ENCODE measurements around the gene TNFRSF1B. TPM values are rescaled to one million over a fixed set of nuclear protein-coding genes. Genes with fewer than 3 reads are reported as not detected.

TNFRSF1B gene
- total and polyA plus RNA-seq, 2 of the 8 experiments (the other 6 are each of a cell fraction or from before 2014, with no cell fraction given): 1.7 to 2.9 TPM

GRCh38 chr1:12206792-12207424 is 40.1 kb downstream of the TNFRSF1B start:
- Histone ChIP-seq H3K79me2 (ENCODE audit: control insufficient read depth in 1 of 2, insufficient read depth in 2 of 2, low read length in 2 of 2) (no peaks in the 10 kb centered on the region), H3K14ac (ENCODE audit: insufficient read length) (no peak overlapping the region), H2AFZ (ENCODE audit: low read length) (peak overlapping the region; percentile 42; the same call in 1 of the 2 replicates), H2BK15ac (ENCODE audit: low read length) (no peak overlapping the region), H4K5ac (ENCODE audit: insufficient read length, low read depth, low read length) (peak overlapping the region; percentile 38), H3K79me1 (ENCODE audit: low read depth, low read length) (no peaks in the 10 kb centered on the region), H4K20me1 (replicated peaks in 1 of 2; ENCODE audit: control insufficient read depth in 1 of 2, insufficient read depth in 2 of 2, low read length in 2 of 2) (no peaks in the 10 kb centered on the region), H2BK5ac (ENCODE audit: low read depth, low read length) (peak overlapping the region; percentile 98; the same call in 1 of the 2 replicates), H3K4me1 (replicated peaks in 1 of 4; ENCODE audit: control insufficient read depth in 3 of 4, insufficient read depth in 4 of 4, low read length in 3 of 4) (peaks cover 3 to 9% (median 4%) of the 10 kb centered on the region in 4 experiments), H4K91ac (replicated peaks; ENCODE audit: insufficient read length, low read length) (peak overlapping the region; percentile 98), H2BK12ac (ENCODE audit: low read depth, low read length) (peak overlapping the region; percentile 92; the same call in 1 of the 2 replicates), H3K23me2 (ENCODE audit: low read depth, low read length) (no peaks in the 10 kb centered on the region; the same call in 1 of the 2 replicates), H3K56ac (replicated peaks; ENCODE audit: insufficient read length, low read depth, low read length) (peak overlapping the region; percentile 25), H2BK20ac (ENCODE audit: low read length) (peak overlapping the region; percentile 55), H2BK120ac (replicated peaks; ENCODE audit: low read depth, low read length) (peak overlapping the region; percentile 69), H3K4me3 (ENCODE audit: extremely low read depth in 1 of 4, insufficient read depth in 2 of 4, low read depth in 3 of 4, low read length in 4 of 4) (no peak overlapping the region), H3K9ac (replicated peaks in 1 of 4; ENCODE audit: extremely low read depth in 1 of 4, low read depth in 3 of 4, low read length in 3 of 4) (no peak overlapping the region), H3K27me3 (replicated peaks in 1 of 4; ENCODE audit: control insufficient read depth in 3 of 4, extremely low read depth in 1 of 4, insufficient read depth in 3 of 4, low read length in 3 of 4) (no peaks in the 10 kb centered on the region), H2AK5ac (ENCODE audit: low read depth, low read length) (no peak overlapping the region), H3K23ac (ENCODE audit: insufficient read length) (no peak overlapping the region), H3K4ac (replicated peaks; ENCODE audit: insufficient read length, low read depth, low read length) (peak overlapping the region; percentile 84), H3K27ac (ENCODE audit: low read depth, low read length) (no peak overlapping the region), H3K9me3 (ENCODE audit: insufficient read depth in 2 of 2, low read depth in 1 of 2, low read length in 1 of 2) (no peaks in the 10 kb centered on the region), H4K8ac (ENCODE audit: extremely low read depth, insufficient read depth, low read length) (peak overlapping the region; percentile 57), H3K36me3 (ENCODE audit: control insufficient read depth in 2 of 4, insufficient read depth in 4 of 4, low read length in 3 of 4) (no peaks in the 10 kb centered on the region), H3K4me2 (ENCODE audit: insufficient read depth in 1 of 2, low read depth in 2 of 2, low read length in 2 of 2) (no peak overlapping the region), H3K18ac (ENCODE audit: extremely low read depth, low read length) (peak overlapping the region; percentile 62; the same call in 1 of the 2 replicates)
- CTCF ChIA-PET (ENCODE audit: partially characterized antibody): interaction anchor here (0.6 to 17.0 kb wide), 14 partner anchors 8 to 161 kb away, joined by 3 to 503 read pairs (median 4); no protein-coding TSS in a partner anchor
- 82% methylated on average over 17 of the region's 17 CpGs; no CpG with 5 or more reads in 1 of the 2 experiments for WGBS, 2 experiments (ENCODE audit: extremely low coverage in 1 of 2, insufficient coverage in 1 of 2, insufficient read length in 1 of 2, insufficient replicate concordance in 2 of 2, low coverage in 1 of 2, low lambda C conversion rate in 2 of 2, missing lambda C conversion rate in 1 of 2)
- no peak for FAIRE-seq
- DNase-seq (ENCODE audit: low read depth in 1 of 2, low spot score in 2 of 2): no peak
- POLR2A ChIA-PET (ENCODE audit: partially characterized antibody): interaction anchor here (1.2 to 1.4 kb wide), 2 partner anchors 24 to 272 kb away, joined by 3 to 4 read pairs; partner anchors contain the start of gene PLOD1
- TF ChIP-seq CREB1 (IDR thresholded peaks at IDR 0.05): no peak
- TF ChIP-seq MAFK (IDR thresholded peaks at IDR 0.05; ENCODE audit: low read depth, low read length): no peak
- no peak for TF ChIP-seq GTF2F1 (IDR thresholded peaks at IDR 0.05; ENCODE audit: borderline replicate concordance, low read depth, low read length)
- TF ChIP-seq KDM4A (IDR thresholded peaks at IDR 0.05; ENCODE audit: low read depth, low read length, severe bottlenecking): no peak
- no peak for TF ChIP-seq BCL11A (IDR thresholded peaks at IDR 0.05; ENCODE audit: low read depth in 2 of 2, low read length in 2 of 2)
- TF ChIP-seq SIRT6 (IDR thresholded peaks at IDR 0.05; ENCODE audit: low read length): no peak
- TF ChIP-seq CBX5 (IDR thresholded peaks at IDR 0.05; ENCODE audit: low read depth, low read length): no peak
- TF ChIP-seq SRF (IDR thresholded peaks at IDR 0.05; ENCODE audit: low read depth, low read length): no peak
- TF ChIP-seq GABPA (IDR thresholded peaks at IDR 0.05; ENCODE audit: borderline replicate concordance, insufficient read depth, low read length): no peak
- TF ChIP-seq SIX5 (IDR thresholded peaks at IDR 0.05; ENCODE audit: low read depth, low read length): no peak
- TF ChIP-seq MAX (IDR thresholded peaks at IDR 0.05): no peak
- no peak for TF ChIP-seq SP1 (IDR thresholded peaks at IDR 0.05; ENCODE audit: low read depth, low read length)
- no peak for TF ChIP-seq TCF12 (IDR thresholded peaks at IDR 0.05; ENCODE audit: low read depth, low read length)
- no peak for TF ChIP-seq BACH1 (IDR thresholded peaks at IDR 0.05; ENCODE audit: low read length)

Data from H1 (cell line).